A673 (cell line): ENCODE results near the gene PLA2G6. TPM values are rescaled to one million over a fixed set of nuclear protein-coding genes. Genes with fewer than 3 reads are reported as not detected.
A peak's percentile ranks its signal among the peaks of the same experiment; 100 is the strongest.

Source experiments
- BruUV-seq: library from RNA; stranded (reverse); fragments of 400-500 nt; replicated peaks from 2 replicates; lab custom pipeline; 2021; lab: Mats Ljungman, UMichigan
- CTCF ChIA-PET: fragments of 300-600 bp; sonication (Branson Sonifier 250); formaldehyde crosslinking; loops from one replicate; lab custom pipeline; 2022; ENCODE audit warnings: antibody characterized with exemption; lab: Charles Lee
- POLR2A ChIA-PET: fragments of 300-600 bp; sonication (Branson Sonifier 250); formaldehyde crosslinking; loops from one replicate; lab custom pipeline; 2022; ENCODE audit warnings: antibody characterized with exemption; ENCODE audit not compliant: low non-redundant PET; lab: Charles Lee
- DNase-seq: peaks from one replicate; pipeline ENCODE4 v3.0.0-alpha.2; 2015; ENCODE audit warnings: low spot score
- H3K27ac ChIP-seq: fragments of 200-600 bp; sonication (generic); 2 replicates; pipeline ENCODE4 v1.5.1; 2016; ENCODE audit warnings: mixed run types, low read depth, mild to moderate bottlenecking, mixed read lengths, antibody characterized with exemption, low read length; ENCODE audit not compliant: poor library complexity, severe bottlenecking
- H3K27me3 ChIP-seq: fragments of 200-600 bp; sonication (generic); replicated peaks from 2 replicates; pipeline ENCODE4 v1.6.1; 2017; ENCODE audit warnings: mixed run types, low read depth, mild to moderate bottlenecking, mixed read lengths, antibody characterized with exemption, low read length; ENCODE audit not compliant: insufficient read depth, poor library complexity
- H3K36me3 ChIP-seq: fragments of 200-600 bp; sonication (generic); 2 replicates; pipeline ENCODE4 v1.6.1; 2016; ENCODE audit warnings: mixed run types, mild to moderate bottlenecking, mixed read lengths, antibody characterized with exemption, low read length; ENCODE audit not compliant: insufficient read depth, poor library complexity, severe bottlenecking
- H3K4me1 ChIP-seq: fragments of 200-600 bp; sonication (generic); 2 replicates; pipeline ENCODE4 v1.6.1; 2017; ENCODE audit warnings: mixed run types, mild to moderate bottlenecking, mixed read lengths, antibody characterized with exemption, low read length; ENCODE audit not compliant: insufficient read depth, poor library complexity, severe bottlenecking
- H3K4me3 ChIP-seq: fragments of 200-600 bp; sonication (generic); 2 replicates; pipeline ENCODE4 v1.5.1; 2016; ENCODE audit warnings: low read depth, mixed run types, mild to moderate bottlenecking, mixed read lengths, low read length; ENCODE audit not compliant: poor library complexity, severe bottlenecking
- H3K9me3 ChIP-seq: fragments of 200-600 bp; sonication (generic); 2 replicates; pipeline ENCODE4 v1.6.1; 2016; ENCODE audit warnings: mixed run types, low read depth, mild to moderate bottlenecking, mixed read lengths, antibody characterized with exemption, low read length; ENCODE audit not compliant: poor library complexity, severe bottlenecking
- EZH2 ChIP-seq: fragments of 200-600 bp; sonication (generic); IDR thresholded peaks from 2 replicates; pipeline ENCODE4 v1.6.1; 2017; ENCODE audit warnings: borderline replicate concordance, low read depth, mild to moderate bottlenecking, mixed read lengths, antibody characterized with exemption, low read length; ENCODE audit not compliant: poor library complexity, severe bottlenecking
- intact Hi-C: fragments of 100-400 bp; cut with micrococcal nuclease; formaldehyde crosslinking; loops from one replicate; pipeline ENCODE4 v1.10.0; 2022; ENCODE audit not compliant: unreplicated experiment
- total RNA-seq: library from RNA; stranded (reverse); gene quantifications from 2 replicates; pipeline ENCODE4 v1.2.3, GENCODE V29; 2021
- TF ChIP-seq, protein P1 (sequence below): fragments of 300-800, 200-600 bp; sonication (generic); conservative IDR thresholded peaks from 2 replicates; pipeline ENCODE4 v1.5.1; 2017; ENCODE audit warnings: low read depth, mild to moderate bottlenecking, antibody characterized with exemption, low read length, moderate library complexity, mixed read lengths

The PLA2G6 gene
- total RNA-seq, 1 experiment from 2014 or later, result 31.8 TPM

DNA sequence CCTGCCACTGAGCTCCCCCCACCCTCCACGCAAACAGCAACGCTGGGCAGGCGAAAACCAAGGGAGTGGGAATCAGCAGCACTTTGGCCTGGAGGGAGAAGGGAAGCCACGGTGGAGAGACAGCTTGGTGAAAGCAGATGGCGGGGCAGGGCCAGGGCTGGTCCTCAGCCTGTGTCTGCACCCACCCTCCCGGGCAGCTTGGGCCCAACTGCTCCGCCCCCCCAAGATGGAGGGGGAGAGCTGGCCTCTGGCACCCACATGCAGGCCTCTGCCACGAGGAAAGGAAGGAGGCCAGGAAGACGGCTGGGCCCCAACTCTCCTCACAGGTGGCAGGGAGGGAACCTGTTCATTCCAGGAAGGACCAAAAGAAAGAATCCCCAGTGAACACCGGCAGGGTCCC is 38.0 kb upstream of the PLA2G6 start:
- ChIA-PET CTCF (no interaction called here), POLR2A (no interaction called here)
- no peak for TF ChIP-seq EZH2
- TF ChIP-seq, protein P1, sequence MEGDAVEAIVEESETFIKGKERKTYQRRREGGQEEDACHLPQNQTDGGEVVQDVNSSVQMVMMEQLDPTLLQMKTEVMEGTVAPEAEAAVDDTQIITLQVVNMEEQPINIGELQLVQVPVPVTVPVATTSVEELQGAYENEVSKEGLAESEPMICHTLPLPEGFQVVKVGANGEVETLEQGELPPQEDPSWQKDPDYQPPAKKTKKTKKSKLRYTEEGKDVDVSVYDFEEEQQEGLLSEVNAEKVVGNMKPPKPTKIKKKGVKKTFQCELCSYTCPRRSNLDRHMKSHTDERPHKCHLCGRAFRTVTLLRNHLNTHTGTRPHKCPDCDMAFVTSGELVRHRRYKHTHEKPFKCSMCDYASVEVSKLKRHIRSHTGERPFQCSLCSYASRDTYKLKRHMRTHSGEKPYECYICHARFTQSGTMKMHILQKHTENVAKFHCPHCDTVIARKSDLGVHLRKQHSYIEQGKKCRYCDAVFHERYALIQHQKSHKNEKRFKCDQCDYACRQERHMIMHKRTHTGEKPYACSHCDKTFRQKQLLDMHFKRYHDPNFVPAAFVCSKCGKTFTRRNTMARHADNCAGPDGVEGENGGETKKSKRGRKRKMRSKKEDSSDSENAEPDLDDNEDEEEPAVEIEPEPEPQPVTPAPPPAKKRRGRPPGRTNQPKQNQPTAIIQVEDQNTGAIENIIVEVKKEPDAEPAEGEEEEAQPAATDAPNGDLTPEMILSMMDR, result no peak
- Histone ChIP-seq H3K27ac (no peak overlapping the region), H3K27me3 (no peaks in the 10 kb centered on the region), H3K9me3 (no peaks in the 10 kb centered on the region), H3K36me3 (no peaks in the 10 kb centered on the region), H3K4me1 (peaks cover 13% of the 10 kb centered on the region), H3K4me3 (no peak overlapping the region)
- intact Hi-C loops, result no loop called here
- DNase-seq, result no peak
- BruUV-seq, result no TSS peak

DNA sequence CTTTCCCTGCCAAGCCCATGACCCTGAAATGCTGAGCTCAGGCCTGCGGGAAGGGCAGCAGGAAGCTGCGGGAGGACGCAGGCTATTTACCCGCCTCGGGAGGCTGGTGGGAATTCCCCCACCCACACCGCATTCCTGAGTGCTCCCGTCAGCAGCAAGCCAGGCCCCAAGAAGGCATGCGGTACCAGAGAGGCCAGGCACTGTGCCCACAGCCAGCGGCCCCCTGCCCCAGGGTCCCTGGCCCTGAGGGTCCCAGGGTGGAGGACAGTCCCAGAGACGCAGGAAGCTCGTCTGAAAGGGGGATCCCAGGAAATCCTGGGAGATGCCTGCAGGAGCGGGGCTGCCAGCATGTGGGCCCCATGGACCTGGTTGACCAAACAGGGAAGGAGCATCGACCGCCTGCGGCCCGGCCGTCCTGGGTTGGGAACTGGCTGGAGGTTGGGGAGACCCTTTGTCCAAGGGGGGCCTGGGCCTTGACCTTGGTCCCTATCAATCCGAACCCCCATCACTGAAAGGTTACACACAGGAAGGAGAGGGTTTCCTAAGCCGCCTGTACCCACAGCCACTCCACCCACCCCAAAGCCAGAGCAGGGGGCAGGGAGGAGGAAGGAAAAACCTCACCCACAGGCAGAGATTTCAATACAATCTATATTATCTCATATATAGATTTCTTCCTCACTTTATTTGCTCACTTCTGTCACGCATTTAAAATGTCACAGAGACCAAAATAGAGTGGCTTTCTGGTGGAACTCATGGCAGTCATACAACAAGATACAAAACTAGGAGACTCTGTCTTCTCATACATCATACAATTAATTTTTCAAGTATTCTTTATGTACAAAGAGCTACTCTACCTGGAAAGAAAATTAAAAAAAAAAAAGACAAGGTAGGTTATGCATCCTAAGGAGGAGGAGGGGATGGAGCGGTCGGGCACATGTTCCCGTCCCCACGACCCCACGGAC is 37.3 kb upstream of the PLA2G6 start:
- peak overlapping the region; percentile 70 for H3K27ac ChIP-seq
- TF ChIP-seq, protein P1, result no peak
- no peak for TF ChIP-seq EZH2
- no peak overlapping the region for H3K4me3 ChIP-seq
- POLR2A ChIA-PET, result no interaction called here
- peak; percentile 73 for DNase-seq
- no peaks in the 10 kb centered on the region for H3K27me3 ChIP-seq
- CTCF ChIA-PET, result interaction anchor here (0.5 kb wide), 1 partner anchor 429 kb away, joined by 5 read pairs; no protein-coding TSS in a partner anchor
- BruUV-seq, result no TSS peak
- H3K4me1 ChIP-seq, result peaks cover 17% of the 10 kb centered on the region
- H3K36me3 ChIP-seq, result no peaks in the 10 kb centered on the region
- no peaks in the 10 kb centered on the region for H3K9me3 ChIP-seq
- intact Hi-C loops, result no loop called here

DNA sequence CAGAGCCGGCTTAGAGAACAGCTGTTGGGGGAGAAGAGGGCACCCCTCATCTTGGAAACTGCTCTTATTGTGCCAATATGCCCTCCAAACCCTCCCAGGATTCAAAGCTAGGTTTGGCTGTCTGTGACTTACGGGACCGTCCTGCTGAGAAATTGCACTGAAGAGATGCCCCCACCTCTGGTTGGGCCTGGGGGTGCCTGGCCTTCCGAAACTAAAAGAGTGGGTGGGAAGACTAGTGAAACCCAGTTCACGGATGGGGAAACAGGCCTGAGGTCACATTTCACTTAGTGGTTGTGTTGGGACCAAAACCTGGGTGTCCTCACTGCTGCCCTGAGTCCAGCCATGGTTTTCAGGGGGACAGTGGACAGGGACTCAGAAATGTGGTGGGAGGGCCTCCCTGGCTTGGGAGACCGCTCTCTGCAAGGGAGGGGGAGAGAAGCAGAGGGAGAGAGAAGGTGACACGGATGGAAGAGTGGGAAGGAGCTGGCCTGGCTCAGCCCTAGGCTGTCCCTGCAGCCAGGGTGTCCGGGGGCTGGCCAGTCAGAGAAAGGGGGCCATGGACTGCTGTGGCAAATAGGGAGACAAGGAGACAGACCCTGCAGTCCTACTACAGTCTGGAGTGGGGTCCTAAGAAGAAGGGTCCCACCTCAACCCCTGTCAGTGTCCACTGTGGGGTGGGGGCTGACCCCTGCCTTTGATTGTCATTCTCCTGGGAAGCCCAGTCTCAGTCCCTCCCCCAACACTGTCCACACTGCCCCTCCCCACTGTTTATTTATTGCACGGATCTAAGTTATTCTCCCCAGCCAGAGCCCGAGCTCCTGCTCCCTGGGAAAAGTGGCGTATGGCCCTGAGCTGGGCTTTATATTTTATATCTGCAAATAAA is 33.8 kb upstream of the PLA2G6 start:
- TF ChIP-seq, protein P1, result no peak
- no peak for TF ChIP-seq EZH2
- intact Hi-C loops, result no loop called here
- H3K36me3 ChIP-seq, result no peaks in the 10 kb centered on the region
- no peak overlapping the region for H3K4me3 ChIP-seq
- H3K27me3 ChIP-seq, result no peaks in the 10 kb centered on the region
- CTCF ChIA-PET, result interaction anchor here (0.6 kb wide), 1 partner anchor 365 kb away, joined by 4 read pairs; no protein-coding TSS in a partner anchor
- peaks cover 17% of the 10 kb centered on the region for H3K4me1 ChIP-seq
- no TSS peak for BruUV-seq
- no peaks in the 10 kb centered on the region for H3K9me3 ChIP-seq
- POLR2A ChIA-PET, result interaction anchor here (0.5 kb wide), 1 partner anchor 13 kb away, joined by 6 read pairs; the partner anchor contains the start of gene MAFF
- no peak overlapping the region for H3K27ac ChIP-seq
- no peak for DNase-seq
